Mesenchymal stem cell (in vitro differentiated cells and primary cell): ENCODE measurements around the gene OR10A5.

ENCODE experiments used
- DNase-seq: peaks from one replicate; pipeline ENCODE4 v3.0.0-alpha.2; 2013
- H2AFZ ChIP-seq: one replicate; pipeline ENCODE4 v1.6.1; 2013; ENCODE audit warnings: low read depth, mild to moderate bottlenecking, control low read depth, inconsistent platforms, low read length, moderate library complexity
- H2AK5ac ChIP-seq: 2 replicates; pipeline ENCODE4 v1.6.1; 2013; ENCODE audit warnings: low read length, moderate library complexity, mild to moderate bottlenecking, inconsistent platforms; ENCODE audit not compliant: severe bottlenecking
- H2BK120ac ChIP-seq: one replicate; pipeline ENCODE4 v1.6.1; 2013; ENCODE audit warnings: low read depth, mild to moderate bottlenecking, inconsistent platforms, low read length, moderate library complexity
- H2BK12ac ChIP-seq, 2 experiments: one replicate each; pipeline ENCODE4 v1.6.1; 2013; ENCODE audit warnings: inconsistent platforms in 2 of 2, low read length in 2 of 2, mild to moderate bottlenecking in 2 of 2, moderate library complexity in 2 of 2, control low read depth in 1 of 2
- H2BK15ac ChIP-seq: one replicate; pipeline ENCODE4 v1.6.1; 2013; ENCODE audit warnings: mild to moderate bottlenecking, low read depth, inconsistent platforms; ENCODE audit not compliant: poor library complexity, severe bottlenecking
- H2BK5ac ChIP-seq: 2 replicates; pipeline ENCODE4 v1.6.1; 2013; ENCODE audit warnings: low read depth, mild to moderate bottlenecking, low read length, control low read depth, inconsistent platforms; ENCODE audit not compliant: poor library complexity, severe bottlenecking
- H3K14ac ChIP-seq, 2 experiments: one replicate each; pipeline ENCODE4 v1.6.1; 2013; ENCODE audit warnings: inconsistent platforms in 2 of 2, low read length in 2 of 2, control low read depth in 1 of 2, mild to moderate bottlenecking in 1 of 2, moderate library complexity in 1 of 2
- H3K18ac ChIP-seq, 2 experiments: one replicate each; pipeline ENCODE4 v1.6.1; 2013; ENCODE audit warnings: inconsistent platforms in 2 of 2, low read length in 2 of 2, control low read depth in 1 of 2, low read depth in 1 of 2, mild to moderate bottlenecking in 1 of 2
- H3K23ac ChIP-seq, 2 experiments: one replicate each; pipeline ENCODE4 v1.6.1; 2013; ENCODE audit warnings: inconsistent platforms in 2 of 2, low read length in 2 of 2, mild to moderate bottlenecking in 2 of 2, moderate library complexity in 2 of 2, control low read depth in 1 of 2
- H3K27ac ChIP-seq: 2 replicates; pipeline ENCODE4 v1.5.1; 2013; ENCODE audit warnings: mild to moderate bottlenecking, moderate library complexity, low read length, control low read depth, inconsistent platforms; ENCODE audit not compliant: poor library complexity, severe bottlenecking
- H3K27me3 ChIP-seq, 2 experiments: 2 replicates each; pipeline versions ENCODE4 v1.6.1 to v1.7.0; 2013; ENCODE audit warnings: low read length in 2 of 2, mild to moderate bottlenecking in 2 of 2, moderate library complexity in 2 of 2, control low read depth in 1 of 2, inconsistent platforms in 1 of 2; ENCODE audit not compliant: control insufficient read depth in 1 of 2, insufficient read depth in 1 of 2
- H3K36me3 ChIP-seq, 2 experiments: 2 replicates each; pipeline versions ENCODE4 v1.6.1 to v1.7.0; 2013; ENCODE audit warnings: low read length in 2 of 2, control low read depth in 1 of 2, inconsistent platforms in 1 of 2, low read depth in 1 of 2, mild to moderate bottlenecking in 1 of 2; ENCODE audit not compliant: insufficient read depth in 2 of 2, control insufficient read depth in 1 of 2
- H3K4ac ChIP-seq, 2 experiments: one replicate each; pipeline ENCODE4 v1.6.1; 2013; ENCODE audit warnings: inconsistent platforms in 2 of 2, low read length in 2 of 2, mild to moderate bottlenecking in 2 of 2, moderate library complexity in 2 of 2, control low read depth in 1 of 2, low read depth in 1 of 2
- H3K4me1 ChIP-seq: 2 replicates; pipeline ENCODE4 v1.6.1; 2013; ENCODE audit warnings: low read depth, low read length, control low read depth; ENCODE audit not compliant: control insufficient read depth, insufficient read depth
- H3K4me2 ChIP-seq: 2 replicates; pipeline ENCODE4 v1.6.1; 2013; ENCODE audit warnings: low read length, mild to moderate bottlenecking, inconsistent platforms; ENCODE audit not compliant: poor library complexity, severe bottlenecking
- H3K4me3 ChIP-seq, 2 experiments: 2 replicates each; pipeline versions ENCODE4 v1.5.1 to v1.7.0; 2013; ENCODE audit warnings: low read length in 2 of 2, mild to moderate bottlenecking in 2 of 2, control low read depth in 1 of 2, low read depth in 1 of 2; ENCODE audit not compliant: insufficient read depth in 1 of 2
- H3K79me1 ChIP-seq: replicated peaks from 2 replicates; pipeline ENCODE4 v1.6.1; 2013; ENCODE audit warnings: mild to moderate bottlenecking, control low read depth, low read length, inconsistent platforms; ENCODE audit not compliant: poor library complexity, severe bottlenecking
- H3K9ac ChIP-seq: 2 replicates; pipeline ENCODE4 v1.7.0; 2013; ENCODE audit warnings: mild to moderate bottlenecking, low read length, moderate library complexity
- H3K9me3 ChIP-seq: 2 replicates; pipeline ENCODE4 v1.7.0; 2013; ENCODE audit warnings: mild to moderate bottlenecking, low read length; ENCODE audit not compliant: control insufficient read depth
- H4K8ac ChIP-seq: one replicate; pipeline ENCODE4 v1.6.1; 2013; ENCODE audit warnings: inconsistent platforms, mild to moderate bottlenecking, low read length, moderate library complexity
- H4K91ac ChIP-seq: one replicate; pipeline ENCODE4 v1.6.1; 2013; ENCODE audit warnings: mild to moderate bottlenecking, low read length, inconsistent platforms
- WGBS: methylation state at CpG from one replicate; pipeline ENCODE4 v1.1.7; 2013; ENCODE audit warnings: mixed read lengths; 5-methylcytosine and 5-hydroxymethylcytosine counted together

Gene OR10A5

DNA sequence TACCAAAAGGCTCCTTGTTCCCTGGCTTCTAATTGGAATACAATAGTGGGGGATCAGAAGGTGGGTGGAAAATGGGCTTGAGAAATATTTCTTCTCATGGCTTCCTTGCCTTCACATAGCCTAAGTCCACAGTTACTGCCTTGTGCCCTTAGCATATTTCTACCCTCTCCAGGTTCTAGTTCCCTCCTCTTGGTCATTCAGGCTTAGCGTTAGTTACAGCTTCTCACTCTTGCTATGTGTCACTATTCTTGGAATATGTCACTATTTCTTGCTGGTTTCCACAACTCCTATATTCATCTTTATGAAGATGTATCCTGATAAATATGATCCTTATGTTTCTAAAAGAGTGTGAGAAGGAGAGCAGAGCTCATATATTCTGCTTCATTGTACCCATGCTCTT, 44.4 kb downstream of the OR10A5 start:
- peaks cover 3% of the 10 kb centered on the region for H3K9me3 ChIP-seq
- no peaks in the 10 kb centered on the region for H3K4me1 ChIP-seq
- H2AK5ac ChIP-seq, result no peak overlapping the region
- 90% methylated on average over 1 of the region's 1 CpG for WGBS
- H3K18ac ChIP-seq, result no peak overlapping the region
- H2BK120ac ChIP-seq, result no peak overlapping the region
- no peaks in the 10 kb centered on the region for H3K79me1 ChIP-seq
- H4K8ac ChIP-seq, result no peak overlapping the region
- no peak overlapping the region for H3K14ac ChIP-seq
- no peak overlapping the region for H3K4ac ChIP-seq
- H3K27me3 ChIP-seq, result no peaks in the 10 kb centered on the region
- H3K27ac ChIP-seq, result no peak overlapping the region
- no peak overlapping the region for H3K4me2 ChIP-seq
- H2BK15ac ChIP-seq, result no peak overlapping the region
- H3K4me3 ChIP-seq, result no peak overlapping the region
- no peak for DNase-seq
- no peaks in the 10 kb centered on the region for H3K36me3 ChIP-seq
- H2BK5ac ChIP-seq, result no peak overlapping the region
- H2BK12ac ChIP-seq, result no peak overlapping the region
- no peak overlapping the region for H3K9ac ChIP-seq
- no peak overlapping the region for H2AFZ ChIP-seq
- H3K23ac ChIP-seq, result no peak overlapping the region
- H4K91ac ChIP-seq, result no peak overlapping the region

GRCh38 chr11:6892400-6892799, 46.9 kb downstream of the OR10A5 start, which contains the start of gene OR2D2:
OR2D2 (minus strand) TSS chr11:6892500; CDS start chr11:6892500, 0 bp downstream.
- no peak within 1 kb of the TSS for H3K23ac ChIP-seq
- 66% methylated on average over 2 of the region's 2 CpGs for WGBS
- no peak within 1 kb of the TSS for H3K14ac ChIP-seq
- H4K8ac ChIP-seq, result no peak within 1 kb of the TSS
- H3K9ac ChIP-seq, result no peak within 1 kb of the TSS
- no peak within 1 kb of the TSS for H3K4me3 ChIP-seq
- H3K4me2 ChIP-seq, result no peak within 1 kb of the TSS
- no peak for DNase-seq
- H2BK120ac ChIP-seq, result no peak within 1 kb of the TSS
- peaks cover 3% of the 10 kb centered on the region for H3K9me3 ChIP-seq
- H3K18ac ChIP-seq, result no peak within 1 kb of the TSS
- H3K4ac ChIP-seq, result no peak within 1 kb of the TSS
- no peaks in the 10 kb centered on the region for H3K27me3 ChIP-seq
- no peak within 1 kb of the TSS for H2AFZ ChIP-seq
- H2BK15ac ChIP-seq, result no peak within 1 kb of the TSS
- H4K91ac ChIP-seq, result no peak within 1 kb of the TSS
- no peak within 1 kb of the TSS for H3K27ac ChIP-seq
- no peaks in the 10 kb centered on the region for H3K4me1 ChIP-seq
- no peaks in the 10 kb centered on the region for H3K79me1 ChIP-seq
- no peak within 1 kb of the TSS for H2AK5ac ChIP-seq
- H2BK5ac ChIP-seq, result no peak within 1 kb of the TSS
- H3K36me3 ChIP-seq, result no peaks in the 10 kb centered on the region
- no peak within 1 kb of the TSS for H2BK12ac ChIP-seq

GRCh38 chr11:6894097-6894496, 48.6 kb downstream of the OR10A5 start:
- Histone ChIP-seq H3K9me3 (no peaks in the 10 kb centered on the region), H3K36me3 (no peaks in the 10 kb centered on the region), H3K9ac (no peak overlapping the region), H3K4ac (no peak overlapping the region), H2BK12ac (no peak overlapping the region), H3K4me2 (no peak overlapping the region), H3K14ac (no peak overlapping the region), H3K27ac (no peak overlapping the region), H3K79me1 (no peaks in the 10 kb centered on the region), H3K18ac (no peak overlapping the region), H2AFZ (no peak overlapping the region), H2BK120ac (no peak overlapping the region), H4K91ac (no peak overlapping the region), H4K8ac (no peak overlapping the region), H2BK5ac (no peak overlapping the region), H3K4me1 (no peaks in the 10 kb centered on the region), H2BK15ac (no peak overlapping the region), H2AK5ac (no peak overlapping the region), H3K23ac (no peak overlapping the region), H3K4me3 (no peak overlapping the region), H3K27me3 (no peaks in the 10 kb centered on the region)
- DNase-seq, result no peak

DNA sequence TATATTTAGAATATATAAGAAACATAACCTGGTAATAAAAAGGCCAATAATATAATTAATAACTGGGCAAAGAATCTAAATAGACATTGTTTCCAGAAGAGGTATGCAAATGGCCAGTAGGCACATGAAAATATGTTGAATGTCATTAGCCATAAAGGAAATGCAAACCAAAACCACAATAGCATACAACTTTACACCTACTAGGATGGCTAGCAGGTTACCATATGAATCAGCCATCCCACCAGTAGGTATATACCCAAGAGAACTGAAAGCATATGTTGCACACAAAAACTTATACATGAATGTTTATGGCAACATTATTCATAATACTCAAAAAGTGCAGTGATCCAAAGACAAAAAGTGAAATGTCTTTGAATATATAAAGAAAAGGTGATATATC, 49.5 kb downstream of the OR10A5 start:
- Histone ChIP-seq H4K91ac (no peak overlapping the region), H2AFZ (no peak overlapping the region), H2BK15ac (no peak overlapping the region), H2BK5ac (no peak overlapping the region), H3K36me3 (no peaks in the 10 kb centered on the region), H2BK120ac (no peak overlapping the region), H3K79me1 (no peaks in the 10 kb centered on the region), H3K9ac (no peak overlapping the region), H3K4ac (no peak overlapping the region), H3K4me2 (no peak overlapping the region), H3K9me3 (no peaks in the 10 kb centered on the region), H3K27me3 (no peaks in the 10 kb centered on the region), H3K4me1 (no peaks in the 10 kb centered on the region), H3K23ac (no peak overlapping the region), H2AK5ac (no peak overlapping the region), H3K14ac (no peak overlapping the region), H3K4me3 (no peak overlapping the region), H3K18ac (no peak overlapping the region), H2BK12ac (no peak overlapping the region), H4K8ac (no peak overlapping the region), H3K27ac (no peak overlapping the region)
- no peak for DNase-seq
